ENCODE results near the gene CCR5. TPM values are rescaled to one million over a fixed set of nuclear protein-coding genes. Genes with fewer than 3 reads are reported as not detected.

The CCR5 gene
- total and polyA plus RNA-seq, 11 donors: 0.13 to 12.7 (median 0.40) TPM

DNA sequence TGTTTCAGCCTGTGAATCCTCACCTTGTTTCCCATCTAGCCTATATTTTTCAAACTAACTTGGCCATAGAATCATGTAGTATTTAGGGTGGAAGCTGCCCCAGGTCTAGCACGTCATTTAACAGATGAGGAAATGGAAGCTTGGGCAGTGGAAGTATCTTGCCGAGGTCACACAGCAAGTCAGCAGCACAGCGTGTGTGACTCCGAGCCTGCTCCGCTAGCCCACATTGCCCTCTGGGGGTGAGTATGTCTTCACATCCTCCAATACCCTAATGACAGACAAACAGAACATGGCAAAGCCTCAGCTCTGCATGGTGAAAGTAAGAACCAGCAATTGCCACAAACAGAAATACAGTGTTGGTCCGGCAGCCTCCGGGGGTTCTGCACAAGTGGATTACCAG, 2.2 kb upstream of the CCR5 start:
- intact Hi-C loops (cut with DNase I): loop anchor here in 1 of 10 donors (2.0 to 10.0 kb wide), 2 partner anchors 94 to 154 kb away; no protein-coding TSS in a partner anchor
- H3K4me1 ChIP-seq: peaks cover 0 to 44% (median 0%) of the 10 kb centered on the region in 12 donors
- DNase-seq: peak; percentile 41 to 83 (median 55)
- no peaks in the 10 kb centered on the region for H3K9me3 ChIP-seq
- H3K36me3 ChIP-seq: no peaks in the 10 kb centered on the region
- ATAC-seq: peak; percentile 53 to 87 (median 72)
- no peak overlapping the region for H3K4me3 ChIP-seq
- TF ChIP-seq POLR2A (IDR thresholded peaks at IDR 0.05): no peak
- TF ChIP-seq, protein P1, sequence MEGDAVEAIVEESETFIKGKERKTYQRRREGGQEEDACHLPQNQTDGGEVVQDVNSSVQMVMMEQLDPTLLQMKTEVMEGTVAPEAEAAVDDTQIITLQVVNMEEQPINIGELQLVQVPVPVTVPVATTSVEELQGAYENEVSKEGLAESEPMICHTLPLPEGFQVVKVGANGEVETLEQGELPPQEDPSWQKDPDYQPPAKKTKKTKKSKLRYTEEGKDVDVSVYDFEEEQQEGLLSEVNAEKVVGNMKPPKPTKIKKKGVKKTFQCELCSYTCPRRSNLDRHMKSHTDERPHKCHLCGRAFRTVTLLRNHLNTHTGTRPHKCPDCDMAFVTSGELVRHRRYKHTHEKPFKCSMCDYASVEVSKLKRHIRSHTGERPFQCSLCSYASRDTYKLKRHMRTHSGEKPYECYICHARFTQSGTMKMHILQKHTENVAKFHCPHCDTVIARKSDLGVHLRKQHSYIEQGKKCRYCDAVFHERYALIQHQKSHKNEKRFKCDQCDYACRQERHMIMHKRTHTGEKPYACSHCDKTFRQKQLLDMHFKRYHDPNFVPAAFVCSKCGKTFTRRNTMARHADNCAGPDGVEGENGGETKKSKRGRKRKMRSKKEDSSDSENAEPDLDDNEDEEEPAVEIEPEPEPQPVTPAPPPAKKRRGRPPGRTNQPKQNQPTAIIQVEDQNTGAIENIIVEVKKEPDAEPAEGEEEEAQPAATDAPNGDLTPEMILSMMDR (IDR thresholded peaks at IDR 0.05): peak in 6 of 12 donors; percentile 8 to 45 (median 24)
- peak overlapping the region in 1 of 12 donors; percentile 78 for H3K27ac ChIP-seq
- peaks cover 0 to 41% (median 0%) of the 10 kb centered on the region in 9 donors for H3K27me3 ChIP-seq
- WGBS, 4 donors: 65 to 75% (median 68%) methylated on average over 3 to 7 of the region's 7 CpGs

- intact Hi-C loops (cut with DNase I): loop anchor here in 1 of 10 donors (2.0 to 10.0 kb wide), 2 partner anchors 94 to 154 kb away; no protein-coding TSS in a partner anchor
- peaks cover 0 to 44% (median 0%) of the 10 kb centered on the region in 12 donors for H3K4me1 ChIP-seq
- peaks cover 0 to 41% (median 0%) of the 10 kb centered on the region in 9 donors for H3K27me3 ChIP-seq
- no peak for DNase-seq
- peak overlapping the region in 1 of 12 donors; percentile 53 for H3K4me3 ChIP-seq
- peak overlapping the region in 2 of 12 donors; percentile 37 to 78 for H3K27ac ChIP-seq
- no peaks in the 10 kb centered on the region for H3K36me3 ChIP-seq
- WGBS, 4 donors: 91 to 95% (median 93%) methylated on average over 4 of the region's 4 CpGs
- ATAC-seq: no peak
- no peaks in the 10 kb centered on the region for H3K9me3 ChIP-seq
- TF ChIP-seq, protein P1 (IDR thresholded peaks at IDR 0.05): no peak
- TF ChIP-seq POLR2A (IDR thresholded peaks at IDR 0.05): no peak
Measured at GRCh38 chr3:46369151-46369550, 1.6 kb upstream of the CCR5 start.

- H3K4me1 ChIP-seq: peaks cover 0 to 46% (median 0%) of the 10 kb centered on the region in 12 donors
- no peak for DNase-seq
- H3K4me3 ChIP-seq: peak overlapping the region in 2 of 12 donors; percentile 4 to 53
- 75 to 84% (median 78%) methylated on average over 6 of the region's 6 CpGs for WGBS, 4 donors
- H3K36me3 ChIP-seq: no peaks in the 10 kb centered on the region
- H3K27ac ChIP-seq: peak overlapping the region in 2 of 12 donors; percentile 37 to 78
- H3K9me3 ChIP-seq: no peaks in the 10 kb centered on the region
- H3K27me3 ChIP-seq: peaks cover 0 to 41% (median 0%) of the 10 kb centered on the region in 9 donors
- no peak for TF ChIP-seq POLR2A (IDR thresholded peaks at IDR 0.05)
- TF ChIP-seq, protein P1 (IDR thresholded peaks at IDR 0.05): no peak
- intact Hi-C loops (cut with DNase I): loop anchor here (2.0 to 10.0 kb wide), 11 partner anchors 55 to 605 kb away; partner anchors contain the start of gene CXCR6 (in 1 of the 10)
- no peak for ATAC-seq
Measured at GRCh38 chr3:46369675-46370132, 1.0 kb upstream of the CCR5 start.

- WGBS, 4 donors: 76 to 89% (median 87%) methylated on average over 10 of the region's 10 CpGs
- no peaks in the 10 kb centered on the region for H3K36me3 ChIP-seq
- DNase-seq (no peak), ATAC-seq (no peak)
- H3K27ac ChIP-seq: peak overlapping the region in 2 of 12 donors; percentile 4 to 78
- H3K27me3 ChIP-seq: peaks cover 0 to 29% (median 0%) of the 10 kb centered on the region in 9 donors
- TF ChIP-seq, protein P1 (IDR thresholded peaks at IDR 0.05): no peak
- no peak for TF ChIP-seq POLR2A (IDR thresholded peaks at IDR 0.05)
- peaks cover 0 to 59% (median 0%) of the 10 kb centered on the region in 12 donors for H3K4me1 ChIP-seq
- intact Hi-C loops (cut with DNase I): loop anchor here (5.0 to 10.0 kb wide), 9 partner anchors 53 to 607 kb away; partner anchors contain the start of gene CXCR6 (in 1 of the 10)
- H3K9me3 ChIP-seq: no peaks in the 10 kb centered on the region
- peak overlapping the region in 4 of 12 donors; percentile 20 to 53 (median 26) for H3K4me3 ChIP-seq
Measured at GRCh38 chr3:46371519-46372340, 984 bp downstream of the CCR5 start.
